Neural crest cell (in vitro differentiated cells): ENCODE measurements around the gene INAFM2. TPM values are rescaled to one million over a fixed set of nuclear protein-coding genes. Genes with fewer than 3 reads are reported as not detected.

Source experiments
- DNase-seq: peaks from one replicate; pipeline ENCODE4 v3.0.0; 2021; ENCODE audit warnings: low read depth, mixed read lengths, low spot score
- H3K27ac Mint-ChIP-seq: one replicate; pipeline ENCODE4 v1.8.0; 2021; ENCODE audit warnings: mild to moderate bottlenecking, mixed read lengths; ENCODE audit not compliant: unreplicated experiment
- H3K27me3 Mint-ChIP-seq: 2 replicates; pipeline ENCODE4 v1.8.0; 2021; ENCODE audit warnings: low read depth, mild to moderate bottlenecking, mixed read lengths
- H3K36me3 Mint-ChIP-seq: 2 replicates; pipeline ENCODE4 v1.8.0; 2021; ENCODE audit warnings: low read depth, mild to moderate bottlenecking, mixed read lengths
- H3K4me1 Mint-ChIP-seq: 2 replicates; pipeline ENCODE4 v1.8.0; 2021; ENCODE audit warnings: mixed read lengths
- H3K4me3 Mint-ChIP-seq: one replicate; pipeline ENCODE4 v1.8.0; 2021; ENCODE audit warnings: mild to moderate bottlenecking, mixed read lengths
- H3K9me3 Mint-ChIP-seq: 2 replicates; pipeline ENCODE4 v1.8.0; 2021; ENCODE audit warnings: mixed read lengths
- total RNA-seq: library from RNA; stranded (reverse); gene quantifications from 2 replicates; pipeline ENCODE4 v1.2.1, GENCODE V29; 2021
- TF ChIP-seq, protein P1 (sequence below): fragments of 200-600 bp; sonication (generic); conservative IDR thresholded peaks from 2 replicates; pipeline ENCODE4 v1.5.0; 2021; ENCODE audit warnings: antibody characterized with exemption, mild to moderate bottlenecking

The INAFM2 gene
- total RNA-seq, 1 donor from 2014 or later = 27.5 TPM

DNA sequence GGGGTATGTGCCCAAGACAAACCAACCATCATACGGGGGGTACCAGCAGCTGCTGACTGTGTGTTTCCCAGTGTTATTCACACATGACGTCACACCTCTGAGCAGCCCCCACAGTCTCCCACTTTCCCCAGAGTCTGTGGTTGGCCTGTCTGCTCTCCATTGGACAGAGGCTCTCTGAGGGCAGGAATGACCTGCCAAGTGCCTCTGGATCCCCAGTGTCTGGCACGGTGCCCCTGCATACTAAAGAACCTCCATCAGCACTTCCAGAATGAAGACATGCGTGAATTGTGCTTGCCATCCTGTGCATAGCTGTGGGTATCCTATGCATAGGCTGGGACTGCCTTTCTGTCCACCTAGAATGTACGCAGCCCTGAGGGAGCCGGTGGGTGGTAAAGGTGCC is 20.7 kb downstream of the INAFM2 start:
- TF ChIP-seq, protein P1, sequence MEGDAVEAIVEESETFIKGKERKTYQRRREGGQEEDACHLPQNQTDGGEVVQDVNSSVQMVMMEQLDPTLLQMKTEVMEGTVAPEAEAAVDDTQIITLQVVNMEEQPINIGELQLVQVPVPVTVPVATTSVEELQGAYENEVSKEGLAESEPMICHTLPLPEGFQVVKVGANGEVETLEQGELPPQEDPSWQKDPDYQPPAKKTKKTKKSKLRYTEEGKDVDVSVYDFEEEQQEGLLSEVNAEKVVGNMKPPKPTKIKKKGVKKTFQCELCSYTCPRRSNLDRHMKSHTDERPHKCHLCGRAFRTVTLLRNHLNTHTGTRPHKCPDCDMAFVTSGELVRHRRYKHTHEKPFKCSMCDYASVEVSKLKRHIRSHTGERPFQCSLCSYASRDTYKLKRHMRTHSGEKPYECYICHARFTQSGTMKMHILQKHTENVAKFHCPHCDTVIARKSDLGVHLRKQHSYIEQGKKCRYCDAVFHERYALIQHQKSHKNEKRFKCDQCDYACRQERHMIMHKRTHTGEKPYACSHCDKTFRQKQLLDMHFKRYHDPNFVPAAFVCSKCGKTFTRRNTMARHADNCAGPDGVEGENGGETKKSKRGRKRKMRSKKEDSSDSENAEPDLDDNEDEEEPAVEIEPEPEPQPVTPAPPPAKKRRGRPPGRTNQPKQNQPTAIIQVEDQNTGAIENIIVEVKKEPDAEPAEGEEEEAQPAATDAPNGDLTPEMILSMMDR = no peak
- peaks cover 12% of the 10 kb centered on the region for H3K4me1 Mint-ChIP-seq
- H3K9me3 Mint-ChIP-seq = no peaks in the 10 kb centered on the region
- no peaks in the 10 kb centered on the region for H3K27me3 Mint-ChIP-seq
- no peak overlapping the region for H3K4me3 Mint-ChIP-seq
- no peaks in the 10 kb centered on the region for H3K36me3 Mint-ChIP-seq
- H3K27ac Mint-ChIP-seq = no peak overlapping the region
- DNase-seq = no peak

DNA sequence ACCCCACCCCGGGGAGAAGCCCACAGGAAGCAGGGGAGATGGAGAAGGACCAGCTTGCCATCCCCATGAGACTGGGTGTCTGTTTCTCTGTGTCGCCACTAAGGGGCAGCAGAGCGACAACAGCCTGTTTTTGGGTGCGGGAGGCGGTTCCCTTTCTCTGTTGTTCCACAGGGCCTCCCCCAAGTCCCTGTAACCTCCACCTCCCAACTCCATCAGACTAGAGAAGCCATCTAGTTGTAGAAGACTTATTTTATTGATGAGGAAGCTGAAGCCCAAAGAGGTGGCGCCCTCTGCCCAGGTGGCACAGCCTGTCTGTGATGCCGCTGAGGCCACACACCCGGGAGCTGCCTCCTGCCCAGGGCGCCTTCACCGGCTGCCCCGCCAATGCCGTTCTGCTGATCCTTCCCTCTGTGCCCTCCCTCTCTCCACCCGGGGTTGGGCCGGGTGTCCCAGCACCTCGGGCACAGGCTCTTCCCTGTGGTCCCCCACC is 21.2 kb downstream of the INAFM2 start:
- Mint-ChIP-seq H3K4me3 (no peak overlapping the region), H3K27ac (no peak overlapping the region), H3K4me1 (peaks cover 13% of the 10 kb centered on the region), H3K9me3 (no peaks in the 10 kb centered on the region), H3K36me3 (no peaks in the 10 kb centered on the region), H3K27me3 (no peaks in the 10 kb centered on the region)
- peak; percentile 57 for DNase-seq
- TF ChIP-seq, protein P1 = peak; percentile 70

DNA sequence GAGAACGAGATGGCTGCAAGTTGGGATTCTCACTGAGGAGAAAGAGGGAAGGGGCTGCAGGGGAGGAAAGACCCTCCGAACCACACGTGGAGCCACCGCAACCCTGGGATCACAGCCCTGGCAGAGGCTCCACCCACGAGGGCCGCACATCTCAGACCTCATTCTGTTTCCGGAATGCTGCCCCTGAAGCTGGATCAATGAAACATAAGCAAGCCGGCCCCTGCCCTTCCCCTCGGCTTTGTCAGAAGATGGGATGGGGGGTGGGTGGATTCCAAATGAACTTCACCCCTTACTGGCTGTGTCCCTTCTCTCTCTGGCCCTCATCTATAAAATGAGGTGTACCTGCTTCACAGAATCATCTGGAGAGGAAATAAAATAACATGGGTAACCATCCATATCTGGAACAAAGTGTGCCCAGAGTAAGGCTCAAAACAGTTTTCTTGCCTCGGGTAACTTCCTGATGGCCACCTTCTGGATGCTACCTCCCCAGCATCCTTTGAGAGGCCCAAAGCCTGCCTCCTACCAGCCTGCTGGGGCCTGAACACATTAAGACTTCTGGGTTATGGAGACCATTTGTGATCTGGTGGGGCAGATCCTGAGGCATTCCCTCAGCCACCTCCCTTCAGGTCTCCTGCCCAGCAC is 21.9 kb downstream of the INAFM2 start:
- no peak for DNase-seq
- Mint-ChIP-seq H3K4me3 (no peak overlapping the region), H3K36me3 (no peaks in the 10 kb centered on the region), H3K9me3 (no peaks in the 10 kb centered on the region), H3K4me1 (peaks cover 13% of the 10 kb centered on the region), H3K27me3 (no peaks in the 10 kb centered on the region), H3K27ac (no peak overlapping the region)
- TF ChIP-seq, protein P1 = no peak

DNA sequence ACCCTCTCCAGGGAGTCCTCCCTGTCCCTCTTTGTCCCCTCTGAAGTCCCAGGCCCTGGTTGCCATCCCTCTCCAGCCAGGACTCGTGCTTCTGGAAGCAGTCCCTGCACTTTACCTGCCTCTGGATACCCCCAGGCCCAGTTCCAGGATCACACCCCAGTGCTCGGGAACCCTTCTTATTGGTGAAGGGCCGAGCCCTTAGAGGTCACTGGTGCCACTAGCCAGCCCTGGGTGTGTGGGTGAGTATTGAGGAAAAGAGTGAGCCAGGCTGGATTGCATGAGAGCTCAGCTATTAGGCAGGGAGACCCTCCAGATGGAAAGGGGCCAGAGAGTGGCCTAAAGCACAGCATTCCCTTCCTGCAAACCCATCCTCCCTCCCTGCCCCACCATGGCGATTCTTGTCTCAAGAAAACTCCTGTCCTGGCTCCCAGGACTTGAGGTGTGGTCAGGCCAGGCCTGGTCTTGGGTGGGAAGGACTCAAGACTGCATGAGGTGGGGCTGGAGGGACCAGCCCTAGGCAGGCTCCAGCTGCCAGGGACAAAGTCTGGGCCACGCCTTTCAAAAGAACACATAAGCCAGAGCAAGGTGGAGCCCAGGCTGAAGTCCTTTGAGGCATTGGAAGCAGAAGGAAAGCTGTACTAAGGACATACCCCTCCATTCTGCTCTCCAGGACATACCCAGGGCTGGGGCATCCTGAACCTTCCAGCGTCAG is 22.5 kb downstream of the INAFM2 start:
- peaks cover 13% of the 10 kb centered on the region for H3K4me1 Mint-ChIP-seq
- DNase-seq = no peak
- no peaks in the 10 kb centered on the region for H3K9me3 Mint-ChIP-seq
- no peaks in the 10 kb centered on the region for H3K27me3 Mint-ChIP-seq
- H3K36me3 Mint-ChIP-seq = no peaks in the 10 kb centered on the region
- TF ChIP-seq, protein P1 = no peak
- H3K4me3 Mint-ChIP-seq = no peak overlapping the region
- H3K27ac Mint-ChIP-seq = no peak overlapping the region

DNA sequence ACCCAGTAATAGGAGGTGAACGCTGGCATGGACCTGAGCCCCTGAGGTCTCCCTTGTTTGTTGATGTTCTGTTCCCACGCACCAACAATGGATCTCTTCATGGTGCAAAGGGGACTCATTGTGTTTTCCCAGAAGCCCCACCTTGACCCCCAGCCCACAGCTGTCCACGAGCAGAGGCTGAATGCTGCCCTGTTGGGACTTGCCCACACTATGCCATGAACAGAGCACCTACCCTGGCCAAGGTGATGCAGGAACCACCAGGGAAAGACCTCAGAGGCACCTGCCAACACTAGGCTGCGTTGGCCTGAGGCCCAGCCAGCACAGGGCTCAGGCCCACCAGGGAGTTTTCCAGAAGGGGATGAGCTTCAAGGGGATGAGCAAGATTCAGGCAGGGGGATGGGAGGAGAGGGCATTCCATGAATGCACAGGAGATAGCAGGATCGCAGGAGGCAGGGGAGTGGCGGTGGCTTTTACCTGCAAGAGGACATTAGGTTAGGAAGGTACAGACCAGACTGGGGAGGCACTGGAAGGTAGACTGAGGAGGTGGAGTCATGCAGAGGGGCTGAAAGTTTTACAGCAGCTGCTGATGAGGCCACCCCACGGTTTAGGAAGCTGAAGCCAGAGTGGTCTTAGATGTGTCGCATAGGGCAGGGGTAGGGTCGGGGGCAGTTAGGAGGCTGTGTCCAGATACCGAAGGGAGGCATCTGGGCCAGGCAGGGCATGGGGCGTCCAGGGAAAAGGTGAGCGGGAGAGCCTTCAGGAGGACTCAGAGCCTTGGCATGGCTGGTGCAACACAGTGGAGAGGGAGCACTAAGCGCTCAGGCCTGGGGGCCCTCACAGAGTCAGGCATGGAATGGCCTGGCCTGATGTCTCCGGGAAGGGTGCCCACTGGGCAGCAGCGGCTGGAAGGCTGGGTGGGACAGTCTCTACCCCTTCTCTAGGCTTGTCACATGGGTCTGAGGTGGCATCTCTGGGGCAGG is 23.4 kb downstream of the INAFM2 start:
- DNase-seq = no peak
- H3K4me3 Mint-ChIP-seq = no peak overlapping the region
- H3K9me3 Mint-ChIP-seq = no peaks in the 10 kb centered on the region
- peaks cover 9% of the 10 kb centered on the region for H3K4me1 Mint-ChIP-seq
- H3K27ac Mint-ChIP-seq = no peak overlapping the region
- H3K36me3 Mint-ChIP-seq = no peaks in the 10 kb centered on the region
- TF ChIP-seq, protein P1 = no peak
- H3K27me3 Mint-ChIP-seq = no peaks in the 10 kb centered on the region
